K562 (cell line): ENCODE measurements around the gene MAPT. TPM values are rescaled to one million over a fixed set of nuclear protein-coding genes. Genes with fewer than 3 reads are reported as not detected.

Source experiments
- ATAC-seq: fragments of 200-7000 bp; cut with Tn5 transposase; 3 replicates; pipeline ENCODE4 v1.9.1; 2020; ENCODE audit warnings: moderate library complexity
- BruUV-seq: library from RNA; stranded (reverse); fragments of 400-500 nt; replicated peaks from 2 replicates; lab custom pipeline; 2021; lab: Mats Ljungman, UMichigan
- CTCF ChIA-PET: fragments of 300-600 bp; formaldehyde crosslinking; extraction: SDS; loops from one replicate; lab custom pipeline; 2021; ENCODE audit warnings: low intra/inter-chr PET ratio; lab: Yijun Ruan, JAX
- POLR2A ChIA-PET: fragments of 300-600, 350-650 bp; sonication (Branson Sonifier 250); formaldehyde crosslinking; extraction: SDS; loops from one replicate; lab custom pipeline; 2021; ENCODE audit warnings: antibody characterized with exemption, inconsistent platforms; lab: Yijun Ruan, JAX
- DNase-seq, 4 experiments: peaks; one replicate each; pipeline versions ENCODE4 v3.0.0 to v3.0.0-alpha.2; 2011 to 2018; ENCODE audit warnings: low spot score in 3 of 4, mixed read lengths in 3 of 4; ENCODE audit errors: extremely low read depth in 1 of 4
- FAIRE-seq: peaks from 2 replicates; lab custom pipeline; 2011; peaks lifted over from hg19 to GRCh38; lab: Jason Lieb, UNC
- H2AFZ ChIP-seq: 2 replicates; pipeline ENCODE4 v1.6.0; 2011; ENCODE audit warnings: low read depth, low read length, control low read depth, inconsistent platforms
- H3K27ac ChIP-seq: fragments of 200-600 bp; 3 replicates; pipeline ENCODE4 v1.8.0; 2011; ENCODE audit warnings: low read depth, mild to moderate bottlenecking, control low read depth, inconsistent platforms, low read length, moderate library complexity, mixed read lengths; ENCODE audit errors: extremely low read depth
- H3K27me3 ChIP-seq, 2 experiments: fragments of 300-600 bp in 1 of 2; 2 replicates in 1 of 2; 3 replicates in 1 of 2; pipeline versions ENCODE4 v1.6.0 to v1.8.0; 2011; ENCODE audit warnings: inconsistent platforms in 2 of 2, low read length in 2 of 2, mild to moderate bottlenecking in 1 of 2, mixed read lengths in 1 of 2, moderate library complexity in 1 of 2; ENCODE audit not compliant: control insufficient read depth in 2 of 2, insufficient read depth in 2 of 2
- H3K36me3 ChIP-seq: fragments of 300-600 bp; 3 replicates; pipeline ENCODE4 v1.8.0; 2011; ENCODE audit warnings: mild to moderate bottlenecking, low read length, inconsistent platforms; ENCODE audit not compliant: control insufficient read depth, insufficient read depth
- H3K4me1 ChIP-seq, 2 experiments: fragments of 200-600 bp in 1 of 2; replicated peaks in 1 of 2; 2 replicates in 1 of 2; 3 replicates in 1 of 2; pipeline versions ENCODE4 v1.5.1 to v1.8.0; 2011; ENCODE audit warnings: inconsistent platforms in 2 of 2, low read length in 2 of 2, mild to moderate bottlenecking in 1 of 2, mixed read lengths in 1 of 2, moderate library complexity in 1 of 2; ENCODE audit not compliant: control insufficient read depth in 2 of 2, insufficient read depth in 2 of 2
- H3K4me2 ChIP-seq: 2 replicates; pipeline ENCODE4 v1.6.1; 2011; ENCODE audit warnings: low read length, control low read depth, inconsistent platforms, mixed read lengths; ENCODE audit not compliant: insufficient read depth
- H3K4me3 ChIP-seq: fragments of 200-600 bp; sonication (generic), shearing (Covaris generic); 2 replicates; pipeline ENCODE4 v1.5.1; 2016; ENCODE audit warnings: control low read depth, inconsistent platforms
- H3K79me2 ChIP-seq: fragments of 200-600 bp; 3 replicates; pipeline ENCODE4 v1.8.0; 2011; ENCODE audit warnings: low read length, inconsistent platforms; ENCODE audit not compliant: control insufficient read depth, insufficient read depth
- H3K9ac ChIP-seq, 2 experiments: 2 replicates each; pipeline versions ENCODE4 v1.6.0 to v1.6.1; 2011; ENCODE audit warnings: low read depth in 2 of 2, low read length in 2 of 2, control low read depth in 1 of 2, inconsistent platforms in 1 of 2, mild to moderate bottlenecking in 1 of 2, mixed read lengths in 1 of 2; ENCODE audit not compliant: insufficient read depth in 1 of 2
- H3K9me1 ChIP-seq: one replicate; pipeline ENCODE4 v1.6.0; 2011; ENCODE audit warnings: inconsistent platforms, mild to moderate bottlenecking, low read length, moderate library complexity; ENCODE audit not compliant: control insufficient read depth, insufficient read depth
- H3K9me3 ChIP-seq: replicated peaks from 2 replicates; pipeline ENCODE4 v1.5.1; 2011; ENCODE audit warnings: low read depth, low read length, inconsistent platforms; ENCODE audit not compliant: control insufficient read depth, insufficient read depth
- H4K20me1 ChIP-seq: replicated peaks from 2 replicates; pipeline ENCODE4 v1.6.1; 2011; ENCODE audit warnings: low read length, inconsistent platforms, mixed read lengths; ENCODE audit not compliant: control insufficient read depth, insufficient read depth
- HMGXB4 ChIP-seq: sonication (generic); formaldehyde crosslinking; IDR thresholded peaks from 2 replicates; pipeline ENCODE4 v1.8.1; 2023; ENCODE audit warnings: mild to moderate bottlenecking, missing genetic modification reagents
- MNT ChIP-seq, 2 experiments: fragments of 450-650 bp; conservative IDR thresholded peaks; 2 replicates each; pipeline ENCODE4 v1.6.1; 2017; ENCODE audit warnings: mild to moderate bottlenecking in 2 of 2, moderate library complexity in 2 of 2
- NRF1 ChIP-seq, 2 experiments: fragments of 450-650 bp; IDR thresholded peaks in 1 of 2; conservative IDR thresholded peaks in 1 of 2; 2 replicates each; pipeline ENCODE4 v1.6.1; 2014; ENCODE audit warnings: mild to moderate bottlenecking in 2 of 2
- SMAD4 ChIP-seq: fragments of 250-450 bp; sonication (Bioruptor Pico); conservative IDR thresholded peaks from 2 replicates; pipeline ENCODE4 v1.8.0; 2021; ENCODE audit warnings: inconsistent platforms, mild to moderate bottlenecking, moderate library complexity
- WGBS: fragments of 100-300 bp; shearing (Covaris generic); methylation state at CpG from one replicate; pipeline ENCODE4 v1.1.6; 2016; ENCODE audit warnings: low coverage, mixed read lengths; ENCODE audit not compliant: insufficient coverage; ENCODE audit errors: missing lambda C conversion rate; 5-methylcytosine and 5-hydroxymethylcytosine counted together
- in situ Hi-C: fragments of 300-500 bp; cut with MboI; formaldehyde crosslinking; loops from 4 replicates; pipeline ENCODE4 v1.15.0; 2018; ENCODE audit warnings: inconsistent platforms, mixed read lengths
- intact Hi-C: fragments of 100-400 bp; cut with micrococcal nuclease; formaldehyde crosslinking; loops from 2 replicates; pipeline ENCODE4 v1.14.2; 2022
- polyA plus RNA-seq, 8 experiments: library from polyadenylated mRNA; depleted of rRNA in 4 of 8; stranded (reverse) in 5 of 8; unstranded in 3 of 8; fragments of >200 nt; fragmentation: Nextera tagmentation in 2 of 8; fragmentation: Illumina TruSeq in 1 of 8; extraction: Ambion mirVana in 2 of 8; extraction: Trizol in 1 of 8; gene quantifications; 2 replicates each; pipeline versions ENCODE4 v1.2.1 to v1.2.3, GENCODE V29; 2011 to 2014; ENCODE audit warnings: inconsistent platforms in 1 of 8, missing spikeins in 1 of 8
- total RNA-seq, 7 experiments: library from RNA; depleted of rRNA in 6 of 7; stranded (reverse); fragments of >200 nt in 6 of 7; fragmentation: Illumina TruSeq in 2 of 7; extraction: Trizol in 2 of 7; gene quantifications; 2 replicates each; pipeline versions ENCODE4 v1.2.1 to v1.2.3, GENCODE V29; 2011 to 2021; ENCODE audit warnings: low replicate concordance in 1 of 7

MAPT gene
- total and polyA plus RNA-seq, 9 of the 15 experiments (the other 6 are each of a cell fraction or from before 2014, with no cell fraction given): 0.04 to 1.1 (median 0.36) TPM

DNA sequence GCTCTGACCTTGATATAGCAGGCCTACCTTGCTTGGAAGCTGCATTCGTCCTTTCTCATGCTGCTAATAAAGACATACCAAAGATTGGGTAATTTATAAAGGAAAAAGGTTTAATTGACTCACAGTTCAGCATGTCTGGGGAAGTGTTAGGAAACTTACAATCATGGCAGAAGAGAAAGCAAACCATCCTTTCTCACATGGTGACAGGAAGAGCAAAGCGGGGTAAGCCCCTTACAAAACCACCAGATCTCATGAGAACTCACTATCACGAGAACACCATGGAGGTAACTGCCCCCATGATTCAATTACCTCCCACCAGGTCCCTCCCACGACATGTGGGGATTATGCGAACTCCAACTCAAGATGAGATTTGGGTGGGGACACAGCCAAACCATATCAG, 6.0 kb upstream of the MAPT start:
- no peaks in the 10 kb centered on the region for H3K79me2 ChIP-seq
- intact Hi-C loops (no loop called here), in situ Hi-C loops (no loop called here)
- peaks cover 10% of the 10 kb centered on the region in 2 experiments; a peak in 3 of 5 replicates for H3K27me3 ChIP-seq
- H2AFZ ChIP-seq: no peak overlapping the region
- TF ChIP-seq NRF1 (conservative IDR thresholded peaks at IDR 0.05 in 1 of 2, IDR thresholded peaks at IDR 0.05 in 1 of 2) (no peak), MNT (conservative IDR thresholded peaks at IDR 0.05) (no peak), SMAD4 (no peak), HMGXB4 (CRISPR knock-in tag) (no peak)
- POLR2A ChIA-PET: interaction anchor here (0.5 to 0.7 kb wide), 2 partner anchors 26 to 65 kb away, joined by 3 read pairs; no protein-coding TSS in a partner anchor
- no peaks in the 10 kb centered on the region for H3K36me3 ChIP-seq
- no TSS peak for BruUV-seq
- ATAC-seq (no peak), FAIRE-seq (no peak), DNase-seq (no peak)
- H3K9me3 ChIP-seq: no peaks in the 10 kb centered on the region; the same call in 1 of the 2 replicates
- H3K4me3 ChIP-seq: no peak overlapping the region
- H3K27ac ChIP-seq: no peak overlapping the region
- 0% methylated on average over 5 of the region's 5 CpGs for WGBS
- H3K9ac ChIP-seq: no peak overlapping the region
- no peaks in the 10 kb centered on the region for H3K4me1 ChIP-seq
- no peak overlapping the region for H3K4me2 ChIP-seq
- no peaks in the 10 kb centered on the region for H4K20me1 ChIP-seq
- no peaks in the 10 kb centered on the region for H3K9me1 ChIP-seq
- CTCF ChIA-PET: no interaction called here
